ENCODE measurements around the gene ATP6V0B.

ATP6V0B gene

GRCh38 chr1:43980255-43981134 is 5.7 kb downstream of the ATP6V0B start:
- no peak for TF ChIP-seq POU2F2 (IDR thresholded peaks at IDR 0.05; ENCODE audit: low read depth, low read length)
- TF ChIP-seq TAF1 (IDR thresholded peaks at IDR 0.05; ENCODE audit: low read depth, low read length), result no peak
- no peak for TF ChIP-seq POLR2A (IDR thresholded peaks at IDR 0.05; ENCODE audit: low read depth, low read length)
- no peak for TF ChIP-seq POLR2AphosphoS5 (IDR thresholded peaks at IDR 0.05; ENCODE audit: low read depth, low read length)
- no peak for TF ChIP-seq SPI1 (IDR thresholded peaks at IDR 0.05; ENCODE audit: low read depth, low read length)
- TF ChIP-seq PAX5 (IDR thresholded peaks at IDR 0.05; ENCODE audit: insufficient read depth, low read length, severe bottlenecking), result no peak
- FAIRE-seq (peak; percentile 81), DNase-seq (ENCODE audit: insufficient read length, low spot score) (no peak)

GRCh38 chr1:43981135-43981491 is 6.4 kb downstream of the ATP6V0B start:
- FAIRE-seq (no peak), DNase-seq (ENCODE audit: insufficient read length, low spot score) (no peak)
- TF ChIP-seq POLR2A (IDR thresholded peaks at IDR 0.05; ENCODE audit: low read depth, low read length) (no peak), PAX5 (IDR thresholded peaks at IDR 0.05; ENCODE audit: insufficient read depth, low read length, severe bottlenecking) (no peak), TAF1 (IDR thresholded peaks at IDR 0.05; ENCODE audit: low read depth, low read length) (no peak), POU2F2 (IDR thresholded peaks at IDR 0.05; ENCODE audit: low read depth, low read length) (no peak), POLR2AphosphoS5 (IDR thresholded peaks at IDR 0.05; ENCODE audit: low read depth, low read length) (no peak)

GRCh38 chr1:43981636-43982035 is 6.9 kb downstream of the ATP6V0B start:
- TF ChIP-seq POLR2AphosphoS5 (IDR thresholded peaks at IDR 0.05; ENCODE audit: low read depth, low read length) (no peak), TAF1 (IDR thresholded peaks at IDR 0.05; ENCODE audit: low read depth, low read length) (no peak), SPI1 (IDR thresholded peaks at IDR 0.05; ENCODE audit: low read depth, low read length) (no peak)
- FAIRE-seq (no peak), DNase-seq (ENCODE audit: insufficient read length, low spot score) (no peak)

DNA sequence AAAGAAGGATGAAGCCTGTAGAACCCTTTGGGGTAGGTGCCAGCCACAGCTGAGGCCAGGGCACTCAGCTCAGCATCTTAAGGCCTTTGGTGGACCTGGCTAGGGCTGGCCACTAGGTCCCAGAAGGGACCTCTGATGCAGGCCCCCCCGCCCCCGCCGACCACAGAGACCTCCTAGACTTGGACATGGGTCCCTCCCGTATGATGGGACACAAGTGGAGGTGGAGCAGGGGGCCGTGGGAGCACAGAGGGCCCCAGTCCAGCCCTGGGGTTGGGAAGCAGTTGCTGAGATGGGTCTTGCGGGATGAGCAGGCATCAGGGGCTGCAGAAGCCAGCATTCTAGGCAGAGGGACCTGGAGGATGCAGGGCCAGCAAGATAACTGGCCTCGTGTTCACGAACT is 7.5 kb downstream of the ATP6V0B start:
- no peak for FAIRE-seq
- DNase-seq (ENCODE audit: insufficient read length, low spot score), result no peak
- TF ChIP-seq POLR2AphosphoS5 (IDR thresholded peaks at IDR 0.05; ENCODE audit: low read depth, low read length) (no peak), TAF1 (IDR thresholded peaks at IDR 0.05; ENCODE audit: low read depth, low read length) (no peak), POU2F2 (IDR thresholded peaks at IDR 0.05; ENCODE audit: low read depth, low read length) (no peak), POLR2A (IDR thresholded peaks at IDR 0.05; ENCODE audit: low read depth, low read length) (no peak), PAX5 (IDR thresholded peaks at IDR 0.05; ENCODE audit: insufficient read depth, low read length, severe bottlenecking) (no peak), SPI1 (IDR thresholded peaks at IDR 0.05; ENCODE audit: low read depth, low read length) (no peak)

DNA sequence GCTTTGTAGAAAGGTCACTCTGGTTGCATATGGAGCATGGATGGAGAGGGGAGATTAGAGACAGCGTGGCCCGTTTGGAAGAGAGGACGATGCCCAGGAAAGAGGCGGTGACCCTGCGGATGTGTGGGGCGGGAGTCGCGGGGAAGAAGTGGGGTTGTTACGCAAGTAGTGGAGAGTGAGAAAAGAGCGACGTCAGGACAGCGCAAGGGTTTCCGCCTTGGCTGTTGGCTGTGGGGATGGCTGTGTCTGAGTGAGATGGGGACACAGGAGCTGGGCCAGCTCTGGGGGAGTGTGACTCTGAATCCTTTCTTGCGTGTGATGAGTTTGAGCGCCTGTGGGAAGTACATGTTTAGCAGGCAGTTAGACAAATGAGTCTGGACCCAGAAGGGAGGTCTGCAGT is 8.0 kb downstream of the ATP6V0B start:
- TF ChIP-seq POLR2A (IDR thresholded peaks at IDR 0.05; ENCODE audit: low read depth, low read length), result no peak
- TF ChIP-seq POLR2AphosphoS5 (IDR thresholded peaks at IDR 0.05; ENCODE audit: low read depth, low read length), result no peak
- TF ChIP-seq POU2F2 (IDR thresholded peaks at IDR 0.05; ENCODE audit: low read depth, low read length), result no peak
- no peak for TF ChIP-seq SPI1 (IDR thresholded peaks at IDR 0.05; ENCODE audit: low read depth, low read length)
- TF ChIP-seq PAX5 (IDR thresholded peaks at IDR 0.05; ENCODE audit: insufficient read depth, low read length, severe bottlenecking), result no peak
- no peak for TF ChIP-seq TAF1 (IDR thresholded peaks at IDR 0.05; ENCODE audit: low read depth, low read length)
- no peak for FAIRE-seq
- DNase-seq (ENCODE audit: insufficient read length, low spot score), result no peak

- FAIRE-seq, result no peak
Measured at GRCh38 chr1:43983253-43983899, 8.6 kb downstream of the ATP6V0B start.

DNA sequence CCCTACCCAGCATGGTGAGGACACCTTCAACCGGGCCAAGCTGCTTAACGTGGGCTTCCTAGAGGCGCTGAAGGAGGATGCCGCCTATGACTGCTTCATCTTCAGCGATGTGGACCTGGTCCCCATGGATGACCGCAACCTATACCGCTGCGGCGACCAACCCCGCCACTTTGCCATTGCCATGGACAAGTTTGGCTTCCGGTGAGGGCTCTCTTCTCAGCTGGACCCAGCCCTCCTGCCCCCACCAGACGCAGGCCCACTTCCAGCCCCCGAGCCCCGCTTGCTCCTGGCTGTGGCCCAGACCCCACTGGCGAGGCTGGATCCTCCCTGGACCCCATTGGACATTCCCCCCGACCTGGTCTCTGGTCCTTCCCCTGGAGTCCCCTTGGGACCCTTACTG is 10.1 kb downstream of the ATP6V0B start:
- FAIRE-seq (no peak), DNase-seq (ENCODE audit: insufficient read length, low spot score) (no peak)
- TF ChIP-seq SPI1 (IDR thresholded peaks at IDR 0.05; ENCODE audit: low read depth, low read length), result no peak
- TF ChIP-seq POU2F2 (IDR thresholded peaks at IDR 0.05; ENCODE audit: low read depth, low read length), result no peak
- no peak for TF ChIP-seq PAX5 (IDR thresholded peaks at IDR 0.05; ENCODE audit: insufficient read depth, low read length, severe bottlenecking)
- TF ChIP-seq TAF1 (IDR thresholded peaks at IDR 0.05; ENCODE audit: low read depth, low read length), result no peak
- TF ChIP-seq POLR2AphosphoS5 (IDR thresholded peaks at IDR 0.05; ENCODE audit: low read depth, low read length), result no peak
- TF ChIP-seq POLR2A (IDR thresholded peaks at IDR 0.05; ENCODE audit: low read depth, low read length), result no peak

More at GRCh38 chr1:43983253-43983899, 8.6 kb downstream of the ATP6V0B start:
- no peak for DNase-seq (ENCODE audit: insufficient read length, low spot score)
- TF ChIP-seq POU2F2 (IDR thresholded peaks at IDR 0.05; ENCODE audit: low read depth, low read length) (no peak), SPI1 (IDR thresholded peaks at IDR 0.05; ENCODE audit: low read depth, low read length) (no peak), POLR2A (IDR thresholded peaks at IDR 0.05; ENCODE audit: low read depth, low read length) (no peak), TAF1 (IDR thresholded peaks at IDR 0.05; ENCODE audit: low read depth, low read length) (no peak), POLR2AphosphoS5 (IDR thresholded peaks at IDR 0.05; ENCODE audit: low read depth, low read length) (no peak), PAX5 (IDR thresholded peaks at IDR 0.05; ENCODE audit: insufficient read depth, low read length, severe bottlenecking) (no peak)

GRCh38 chr1:43985984-43986595 is 11.3 kb downstream of the ATP6V0B start:
- DNase-seq (ENCODE audit: insufficient read length, low spot score), result no peak
- FAIRE-seq, result no peak
- TF ChIP-seq TAF1 (IDR thresholded peaks at IDR 0.05; ENCODE audit: low read depth, low read length) (no peak), SPI1 (IDR thresholded peaks at IDR 0.05; ENCODE audit: low read depth, low read length) (no peak)

DNA sequence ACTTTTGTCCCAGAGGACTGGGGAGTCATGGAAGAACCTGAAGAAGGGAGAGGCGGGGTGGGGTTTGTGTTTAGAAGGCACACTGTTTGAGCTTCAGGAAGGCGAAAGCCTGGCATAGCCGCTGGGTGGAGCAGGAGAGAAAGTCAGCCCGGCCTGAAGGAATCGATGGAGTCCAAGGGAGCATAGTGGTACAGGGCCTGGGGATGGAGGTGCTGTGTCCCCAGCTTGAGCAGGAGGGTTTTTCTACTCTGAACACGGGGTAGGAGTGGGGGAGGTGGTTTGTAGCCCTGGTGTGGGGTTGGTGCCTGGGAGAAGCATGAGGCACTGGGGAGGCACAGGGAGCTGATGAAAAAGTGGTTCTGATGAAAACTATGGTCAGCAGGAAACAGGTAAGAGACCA is 12.0 kb downstream of the ATP6V0B start:
- no peak for DNase-seq (ENCODE audit: insufficient read length, low spot score)
- no peak for FAIRE-seq
- no peak for TF ChIP-seq PAX5 (IDR thresholded peaks at IDR 0.05; ENCODE audit: insufficient read depth, low read length, severe bottlenecking)
- no peak for TF ChIP-seq POLR2A (IDR thresholded peaks at IDR 0.05; ENCODE audit: low read depth, low read length)
- no peak for TF ChIP-seq POLR2AphosphoS5 (IDR thresholded peaks at IDR 0.05; ENCODE audit: low read depth, low read length)
- TF ChIP-seq SPI1 (IDR thresholded peaks at IDR 0.05; ENCODE audit: low read depth, low read length), result no peak
- TF ChIP-seq POU2F2 (IDR thresholded peaks at IDR 0.05; ENCODE audit: low read depth, low read length), result no peak
- TF ChIP-seq TAF1 (IDR thresholded peaks at IDR 0.05; ENCODE audit: low read depth, low read length), result no peak
